NB4 (cell line): Measurements from ENCODE around the gene CCDC60.

ENCODE experiments used
- CTCF ChIP-seq: IDR thresholded peaks from one replicate; pipeline ENCODE4 v1.5.1; 2012; ENCODE audit warnings: low read depth, low read length
- POLR2A ChIP-seq: IDR thresholded peaks from 2 replicates; pipeline ENCODE4 v1.6.1; 2011; ENCODE audit warnings: mild to moderate bottlenecking; ENCODE audit not compliant: insufficient read length; ENCODE audit errors: extremely low read depth

- TF ChIP-seq CTCF: no peak
- no peak for TF ChIP-seq POLR2A
Observed at GRCh38 chr12:119374635-119375034, 40.1 kb downstream of the CCDC60 start.
